Vagina (tissue), 2 donors: Measurements from ENCODE around the gene COLEC12. TPM values are rescaled to one million over a fixed set of nuclear protein-coding genes. Genes with fewer than 3 reads are reported as not detected.

Experiments
- DNase-seq, 2 donors: peaks; one replicate each; pipeline ENCODE4 v3.0.0-alpha.2; 2017; ENCODE audit errors: extremely low spot score in 2 of 2
- H3K27ac ChIP-seq: fragments of 200-600 bp; sonication (generic); one replicate; pipeline ENCODE4 v1.5.1; 2019
- H3K27me3 ChIP-seq: fragments of 200-600 bp; sonication (generic); one replicate; pipeline ENCODE4 v1.5.1; 2019
- H3K36me3 ChIP-seq, 2 donors: fragments of 200-600 bp; sonication (generic); one replicate each; pipeline ENCODE4 v1.5.1; 2017 to 2019
- H3K4me1 ChIP-seq: fragments of 200-600 bp; sonication (generic); one replicate; pipeline ENCODE4 v1.5.1; 2019
- H3K4me3 ChIP-seq, 2 donors: fragments of 200-600 bp; sonication (generic); 1 replicate in 1 of 2; 2 replicates in 1 of 2; pipeline ENCODE4 v1.5.1; 2016 to 2019
- H3K9me3 ChIP-seq: fragments of 200-600 bp; sonication (generic); one replicate; pipeline ENCODE4 v1.5.1; 2019
- POLR2A ChIP-seq, 2 donors: fragments of 450-650 bp; IDR thresholded peaks; one replicate each; pipeline ENCODE4 v1.6.1; 2017; ENCODE audit warnings: antibody characterized with exemption in 2 of 2, mild to moderate bottlenecking in 2 of 2, moderate library complexity in 2 of 2
- POLR2AphosphoS5 ChIP-seq, 2 donors: sonication (generic); formaldehyde crosslinking; IDR thresholded peaks; one replicate each; pipeline ENCODE4 v1.9.0; 2017; ENCODE audit warnings: antibody characterized with exemption in 2 of 2, mild to moderate bottlenecking in 2 of 2, low read depth in 1 of 2; ENCODE audit not compliant: insufficient read depth in 1 of 2
- intact Hi-C: fragments of 100-400 bp; cut with DNase I; formaldehyde crosslinking; loops from one replicate; pipeline ENCODE4 v1.15.1; 2023
- total RNA-seq: library from RNA; depleted of rRNA; stranded (reverse); fragments of >200 nt; gene quantifications from one replicate; pipeline ENCODE4 v1.2.3, GENCODE V29; 2016
- TF ChIP-seq, protein P1 (sequence below), 3 experiments: fragments of 450-650 bp in 2 of 3; fragments of 200-600 bp in 1 of 3; sonication (generic) in 1 of 3; IDR thresholded peaks; one replicate each; pipeline ENCODE4 v1.5.1; 2017 to 2019; ENCODE audit warnings: antibody characterized with exemption in 3 of 3, mild to moderate bottlenecking in 2 of 3, moderate library complexity in 2 of 3

The COLEC12 gene
- total RNA-seq, 1 donor from 2014 or later, result 18.9 TPM

GRCh38 chr18:449374-449773 lies 51.1 kb downstream of the COLEC12 start:
- no peak overlapping the region for H3K4me3 ChIP-seq
- no peak for DNase-seq
- no peaks in the 10 kb centered on the region for H3K27me3 ChIP-seq
- H3K27ac ChIP-seq, result no peak overlapping the region
- no peaks in the 10 kb centered on the region for H3K9me3 ChIP-seq
- TF ChIP-seq POLR2AphosphoS5 (IDR thresholded peaks at IDR 0.05; ENCODE audit: insufficient read depth in 1 of 2, low read depth in 1 of 2) (peak in 1 of 2 donors; percentile 14), POLR2A (IDR thresholded peaks at IDR 0.05) (no peak)
- TF ChIP-seq, protein P1, sequence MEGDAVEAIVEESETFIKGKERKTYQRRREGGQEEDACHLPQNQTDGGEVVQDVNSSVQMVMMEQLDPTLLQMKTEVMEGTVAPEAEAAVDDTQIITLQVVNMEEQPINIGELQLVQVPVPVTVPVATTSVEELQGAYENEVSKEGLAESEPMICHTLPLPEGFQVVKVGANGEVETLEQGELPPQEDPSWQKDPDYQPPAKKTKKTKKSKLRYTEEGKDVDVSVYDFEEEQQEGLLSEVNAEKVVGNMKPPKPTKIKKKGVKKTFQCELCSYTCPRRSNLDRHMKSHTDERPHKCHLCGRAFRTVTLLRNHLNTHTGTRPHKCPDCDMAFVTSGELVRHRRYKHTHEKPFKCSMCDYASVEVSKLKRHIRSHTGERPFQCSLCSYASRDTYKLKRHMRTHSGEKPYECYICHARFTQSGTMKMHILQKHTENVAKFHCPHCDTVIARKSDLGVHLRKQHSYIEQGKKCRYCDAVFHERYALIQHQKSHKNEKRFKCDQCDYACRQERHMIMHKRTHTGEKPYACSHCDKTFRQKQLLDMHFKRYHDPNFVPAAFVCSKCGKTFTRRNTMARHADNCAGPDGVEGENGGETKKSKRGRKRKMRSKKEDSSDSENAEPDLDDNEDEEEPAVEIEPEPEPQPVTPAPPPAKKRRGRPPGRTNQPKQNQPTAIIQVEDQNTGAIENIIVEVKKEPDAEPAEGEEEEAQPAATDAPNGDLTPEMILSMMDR (IDR thresholded peaks at IDR 0.05), result no peak
- intact Hi-C loops, result no loop called here
- no peaks in the 10 kb centered on the region for H3K4me1 ChIP-seq
- no peaks in the 10 kb centered on the region for H3K36me3 ChIP-seq

DNA sequence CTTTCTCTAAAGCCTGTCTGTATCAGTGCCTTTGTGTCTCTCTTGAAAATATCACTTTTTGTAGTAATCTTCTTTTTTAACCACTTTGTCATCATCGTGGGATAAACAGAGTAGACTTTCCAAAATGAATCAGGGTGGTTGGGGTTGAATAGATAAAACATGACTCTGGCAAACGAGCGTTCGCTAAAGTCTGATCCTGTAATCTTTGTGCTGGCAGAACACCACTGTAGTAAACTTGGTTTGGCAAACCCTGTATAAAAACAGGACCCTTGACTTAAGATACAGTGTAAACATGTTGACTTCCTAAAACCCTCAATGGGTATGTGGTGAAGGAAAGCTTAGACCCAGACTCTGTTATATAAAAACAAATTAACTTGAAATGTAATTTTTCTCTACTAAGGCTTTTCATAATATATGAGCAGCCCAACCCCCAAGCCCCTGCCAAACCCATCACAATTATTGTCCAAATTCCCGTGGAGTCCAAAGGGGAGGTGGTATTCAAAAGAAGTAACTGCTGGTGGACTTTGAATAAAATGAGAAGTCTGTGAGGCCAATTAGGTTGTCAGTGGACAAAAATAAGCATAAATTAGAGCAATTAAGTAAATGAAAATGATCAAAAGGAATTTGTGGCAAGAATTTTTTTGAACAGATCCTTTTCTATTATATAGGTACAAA lies 52.2 kb downstream of the COLEC12 start:
- Histone ChIP-seq H3K27me3 (no peaks in the 10 kb centered on the region), H3K36me3 (no peaks in the 10 kb centered on the region), H3K4me1 (no peaks in the 10 kb centered on the region), H3K9me3 (no peaks in the 10 kb centered on the region), H3K4me3 (no peak overlapping the region), H3K27ac (no peak overlapping the region)
- TF ChIP-seq POLR2AphosphoS5 (IDR thresholded peaks at IDR 0.05; ENCODE audit: insufficient read depth in 1 of 2, low read depth in 1 of 2) (no peak), POLR2A (IDR thresholded peaks at IDR 0.05) (no peak)
- TF ChIP-seq, protein P1 (IDR thresholded peaks at IDR 0.05), result no peak
- DNase-seq, result no peak
- intact Hi-C loops, result no loop called here

- H3K4me1 ChIP-seq, result no peaks in the 10 kb centered on the region
- H3K9me3 ChIP-seq, result no peaks in the 10 kb centered on the region
- DNase-seq, result no peak
- intact Hi-C loops, result no loop called here
- H3K36me3 ChIP-seq, result no peaks in the 10 kb centered on the region
- no peak overlapping the region for H3K27ac ChIP-seq
- no peaks in the 10 kb centered on the region for H3K27me3 ChIP-seq
- TF ChIP-seq, protein P1 (IDR thresholded peaks at IDR 0.05), result no peak
- no peak for TF ChIP-seq POLR2AphosphoS5 (IDR thresholded peaks at IDR 0.05; ENCODE audit: insufficient read depth in 1 of 2, low read depth in 1 of 2)
- H3K4me3 ChIP-seq, result no peak overlapping the region
These were observed 53.5 kb downstream of the COLEC12 start for GRCh38 chr18:446941-447560.

DNA sequence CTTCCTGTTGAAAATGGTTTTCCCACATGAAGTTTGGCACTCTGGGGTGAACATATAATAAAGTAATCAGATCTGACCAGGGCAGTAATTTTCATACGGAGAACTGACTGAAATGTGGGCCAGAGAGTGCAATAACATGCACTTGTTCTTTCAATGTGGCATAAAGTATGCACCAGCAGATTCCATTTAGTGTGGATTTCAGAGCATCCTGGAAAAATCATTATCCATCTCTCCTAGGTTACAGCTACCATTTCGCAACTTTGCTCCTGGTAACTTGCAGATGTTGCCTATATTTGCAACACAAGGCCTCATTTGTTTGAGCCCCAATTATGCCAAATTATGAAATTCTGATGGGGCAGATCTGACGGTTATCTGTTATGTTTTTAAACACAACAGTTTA lies 55.4 kb downstream of the COLEC12 start:
- H3K4me1 ChIP-seq, result no peaks in the 10 kb centered on the region
- no peaks in the 10 kb centered on the region for H3K27me3 ChIP-seq
- TF ChIP-seq, protein P1 (IDR thresholded peaks at IDR 0.05), result no peak
- TF ChIP-seq POLR2A (IDR thresholded peaks at IDR 0.05) (no peak), POLR2AphosphoS5 (IDR thresholded peaks at IDR 0.05; ENCODE audit: insufficient read depth in 1 of 2, low read depth in 1 of 2) (no peak)
- H3K27ac ChIP-seq, result no peak overlapping the region
- intact Hi-C loops, result no loop called here
- H3K4me3 ChIP-seq, result no peak overlapping the region
- no peaks in the 10 kb centered on the region for H3K36me3 ChIP-seq
- no peaks in the 10 kb centered on the region for H3K9me3 ChIP-seq
- no peak for DNase-seq

- Histone ChIP-seq H3K27ac (no peak overlapping the region), H3K4me1 (no peaks in the 10 kb centered on the region)
- no peak for DNase-seq
These were observed 61.9 kb downstream of the COLEC12 start for GRCh38 chr18:438571-438970.

More at GRCh38 chr18:438571-438970, 61.9 kb downstream of the COLEC12 start:
- H3K9me3 ChIP-seq, result no peaks in the 10 kb centered on the region
- TF ChIP-seq POLR2A (IDR thresholded peaks at IDR 0.05) (no peak), POLR2AphosphoS5 (IDR thresholded peaks at IDR 0.05; ENCODE audit: insufficient read depth in 1 of 2, low read depth in 1 of 2) (no peak)
- TF ChIP-seq, protein P1 (IDR thresholded peaks at IDR 0.05), result no peak
- no peaks in the 10 kb centered on the region for H3K36me3 ChIP-seq
- H3K4me3 ChIP-seq, result no peak overlapping the region
- H3K27me3 ChIP-seq, result no peaks in the 10 kb centered on the region
- intact Hi-C loops, result no loop called here
